HG02678 (cell line): Measurements from ENCODE around the gene FUT2.
"Not testable (repeated sequence)": the region's sequence is repeated elsewhere in the genome, so short reads cannot be mapped to it uniquely, and the experiment has no call there.

Experiments
- ATAC-seq: cut with Tn5 transposase; IDR thresholded peaks from one replicate; pipeline ENCODE4 v1.9.1; 2021; ENCODE audit warnings: mild to moderate bottlenecking, moderate library complexity; ENCODE audit not compliant: unreplicated experiment

Gene FUT2

GRCh38 chr19:48670699-48671445, 24.9 kb upstream of the FUT2 start:
- ATAC-seq, result no peak

- ATAC-seq, result no peak
Observed at GRCh38 chr19:48671446-48671995, 24.2 kb upstream of the FUT2 start.

- ATAC-seq, result no peak
Observed at GRCh38 chr19:48672994-48673393, 22.8 kb upstream of the FUT2 start, which contains the start of gene NTN5. NTN5 (minus strand) TSS chr19:48673017; CDS start chr19:48670986, 2,031 bp downstream.

- ATAC-seq, result no peak
Observed at GRCh38 chr19:48673436-48674100, 22.2 kb upstream of the FUT2 start.

- ATAC-seq, result no peak
Observed at GRCh38 chr19:48674216-48674809, 21.5 kb upstream of the FUT2 start.

- ATAC-seq, result no peak
Observed at GRCh38 chr19:48674921-48675824, 20.6 kb upstream of the FUT2 start.

- ATAC-seq, result no peak
Observed at GRCh38 chr19:48676487-48676886, 19.3 kb upstream of the FUT2 start.

- no peak for ATAC-seq
Observed at GRCh38 chr19:48676887-48677286, 18.9 kb upstream of the FUT2 start.

GRCh38 chr19:48678201-48678600, 17.6 kb upstream of the FUT2 start:
- no peak for ATAC-seq

GRCh38 chr19:48680006-48680405, 15.8 kb upstream of the FUT2 start:
- not testable (repeated sequence) for ATAC-seq

- ATAC-seq, result no peak
Observed at GRCh38 chr19:48680436-48681126, 15.2 kb upstream of the FUT2 start.

- no peak for ATAC-seq
Observed at GRCh38 chr19:48681127-48681470, 14.7 kb upstream of the FUT2 start.

- no peak for ATAC-seq
Observed at GRCh38 chr19:48683349-48683748, 12.4 kb upstream of the FUT2 start.

- no peak for ATAC-seq
Observed at GRCh38 chr19:48685583-48685982, 10.2 kb upstream of the FUT2 start.

- no peak for ATAC-seq
Observed at GRCh38 chr19:48686088-48686487, 9.7 kb upstream of the FUT2 start.

- not testable (repeated sequence) for ATAC-seq
Observed at GRCh38 chr19:48686637-48687036, 9.1 kb upstream of the FUT2 start.

GRCh38 chr19:48687776-48688175, 8.0 kb upstream of the FUT2 start:
- ATAC-seq, result no peak

- no peak for ATAC-seq
Observed at GRCh38 chr19:48689449-48689848, 6.3 kb upstream of the FUT2 start.

- ATAC-seq, result not testable (repeated sequence)
Observed at GRCh38 chr19:48693629-48694028, 2.1 kb upstream of the FUT2 start.

GRCh38 chr19:48696353-48697010, 711 bp downstream of the FUT2 start:
- ATAC-seq, result no peak
